HCT116 (cell line): ENCODE data around the gene PSG7. TPM values are rescaled to one million over a fixed set of nuclear protein-coding genes. Genes with fewer than 3 reads are reported as not detected.
"Not testable (repeated sequence)": the region's sequence is repeated elsewhere in the genome, so short reads cannot be mapped to it uniquely, and the experiment has no call there.

Source experiments
- ATAC-seq: fragments of 200-7000 bp; cut with Tn5 transposase; 2 replicates; pipeline ENCODE4 v1.9.1; 2020; ENCODE audit warnings: mild to moderate bottlenecking, moderate library complexity
- BruUV-seq: library from RNA; stranded (reverse); fragments of 400-500 nt; replicated peaks from 2 replicates; lab custom pipeline; 2021; lab: Mats Ljungman, UMichigan
- CTCF ChIA-PET: fragments of 300-600 bp; sonication (Branson Sonifier 250); formaldehyde crosslinking; loops from one replicate; lab custom pipeline; 2021; ENCODE audit warnings: antibody characterized with exemption; lab: Charles Lee
- POLR2A ChIA-PET: fragments of 300-600, 350-600 bp; sonication (Branson Sonifier 250); formaldehyde crosslinking; loops from one replicate; lab custom pipeline; 2021; ENCODE audit warnings: antibody characterized with exemption; lab: Charles Lee
- RAD21 ChIA-PET, 2 experiments: fragments of 300-600 bp; sonication (Branson Sonifier 250); formaldehyde crosslinking; loops; one replicate each; lab custom pipeline; 2023; ENCODE audit warnings: low total read pairs in 2 of 2; ENCODE audit not compliant: uncharacterized antibody in 2 of 2, unreplicated experiment in 2 of 2, low non-redundant PET in 1 of 2; lab: Charles Lee
- DNase-seq: peaks from one replicate; pipeline ENCODE4 v3.0.0-alpha.2; 2010; ENCODE audit warnings: low read depth, low spot score
- H2AFZ ChIP-seq: fragments of 200-600 bp; shearing (Covaris generic), sonication (generic); 2 replicates; pipeline ENCODE4 v1.6.1; 2017; ENCODE audit warnings: low read depth, mixed run types, mixed read lengths, antibody characterized with exemption, low read length; ENCODE audit not compliant: poor library complexity, severe bottlenecking
- H3K27ac ChIP-seq: 2 replicates; pipeline ENCODE4 v1.5.1; 2012; ENCODE audit warnings: low read depth, low read length
- H3K27me3 ChIP-seq: fragments of 200-600 bp; sonication (generic); 2 replicates; pipeline ENCODE4 v1.6.1; 2016; ENCODE audit warnings: mixed run types, low read length, mixed read lengths; ENCODE audit not compliant: insufficient read depth
- H3K36me3 ChIP-seq, 2 experiments: fragments of 200-500 bp in 1 of 2; fragments of 200-600 bp in 1 of 2; sonication (Bioruptor generic) in 1 of 2; sonication (generic) in 1 of 2; 2 replicates each; pipeline versions ENCODE4 v1.5.1 to v1.6.1; 2014 to 2016; ENCODE audit warnings: low read length in 2 of 2, inconsistent platforms in 1 of 2, mixed read lengths in 1 of 2, mixed run types in 1 of 2; ENCODE audit not compliant: insufficient read depth in 2 of 2, control insufficient read depth in 1 of 2
- H3K4me1 ChIP-seq, 2 experiments: fragments of 200-600 bp in 1 of 2; sonication (generic) in 1 of 2; 2 replicates each; pipeline versions ENCODE4 v1.5.1 to v1.6.1; 2012 to 2017; ENCODE audit warnings: low read length in 2 of 2, inconsistent platforms in 1 of 2, mild to moderate bottlenecking in 1 of 2, mixed read lengths in 1 of 2, mixed run types in 1 of 2, moderate library complexity in 1 of 2; ENCODE audit not compliant: insufficient read depth in 2 of 2, control insufficient read depth in 1 of 2
- H3K4me2 ChIP-seq: fragments of 200-600 bp; sonication (generic); 2 replicates; pipeline ENCODE4 v1.6.1; 2017; ENCODE audit warnings: mixed run types, low read length, mixed read lengths
- H3K4me3 ChIP-seq, 2 experiments: fragments of 200-600 bp in 1 of 2; sonication (generic) in 1 of 2; replicated peaks in 1 of 2; 2 replicates each; pipeline ENCODE4 v1.5.1; 2011 to 2016; ENCODE audit warnings: low read length in 2 of 2, control low read depth in 1 of 2, low read depth in 1 of 2, mild to moderate bottlenecking in 1 of 2, mixed read lengths in 1 of 2, mixed run types in 1 of 2
- H3K79me2 ChIP-seq: fragments of 200-600 bp; sonication (generic); 2 replicates; pipeline ENCODE4 v1.6.1; 2017; ENCODE audit warnings: mild to moderate bottlenecking, mixed run types, low read length, moderate library complexity, mixed read lengths; ENCODE audit not compliant: insufficient read depth
- H3K9ac ChIP-seq: fragments of 200-600 bp; sonication (generic); 2 replicates; pipeline ENCODE4 v1.6.1; 2016; ENCODE audit warnings: low read length, mixed read lengths
- H3K9me2 ChIP-seq: fragments of 200-600 bp; sonication (generic), shearing (Covaris generic); 2 replicates; pipeline ENCODE4 v1.6.1; 2017; ENCODE audit warnings: mixed run types, mild to moderate bottlenecking, moderate library complexity; ENCODE audit not compliant: insufficient read depth
- H3K9me3 ChIP-seq, 2 experiments: fragments of 200-500 bp in 1 of 2; fragments of 200-600 bp in 1 of 2; sonication (Bioruptor generic) in 1 of 2; sonication (generic) in 1 of 2; 2 replicates each; pipeline ENCODE4 v1.6.1; 2014 to 2017; ENCODE audit warnings: low read length in 2 of 2, mixed read lengths in 2 of 2, inconsistent platforms in 1 of 2, low read depth in 1 of 2, mild to moderate bottlenecking in 1 of 2, mixed run types in 1 of 2, moderate library complexity in 1 of 2; ENCODE audit not compliant: control insufficient read depth in 1 of 2, insufficient read depth in 1 of 2
- H4K20me1 ChIP-seq: fragments of 200-600 bp; sonication (generic), shearing (Covaris generic); 2 replicates; pipeline ENCODE4 v1.6.1; 2017; ENCODE audit warnings: mixed run types, mild to moderate bottlenecking, moderate library complexity; ENCODE audit not compliant: insufficient read depth
- CTCF ChIP-seq, 3 experiments: fragments of 200-600 bp in 1 of 3; sonication (generic) in 1 of 3; IDR thresholded peaks in 2 of 3; conservative IDR thresholded peaks in 1 of 3; 2 replicates each; pipeline ENCODE4 v1.5.1; 2012 to 2017; ENCODE audit warnings: low read depth in 2 of 3, low read length in 2 of 3, antibody characterized with exemption in 1 of 3, borderline replicate concordance in 1 of 3, control low read depth in 1 of 3, mild to moderate bottlenecking in 1 of 3, mixed read lengths in 1 of 3, mixed run types in 1 of 3, moderate library complexity in 1 of 3; ENCODE audit not compliant: insufficient read depth in 1 of 3
- intact Hi-C: fragments of 100-400 bp; cut with micrococcal nuclease; formaldehyde crosslinking; loops from 2 replicates; pipeline ENCODE4 v1.10.0; 2022
- total RNA-seq: library from RNA; stranded (reverse); gene quantifications from one replicate; pipeline ENCODE4 v1.2.1, GENCODE V29; 2021; ENCODE audit not compliant: unreplicated experiment

The PSG7 gene
- total RNA-seq, 1 experiment from 2014 or later, result not detected

GRCh38 chr19:42919070-42919756 lies 17.8 kb downstream of the PSG7 start:
- H3K4me3 ChIP-seq, CTCF ChIA-PET, H3K4me2 ChIP-seq, H2AFZ ChIP-seq, BruUV-seq, H3K36me3 ChIP-seq, H3K4me1 ChIP-seq, ATAC-seq, DNase-seq, RAD21 ChIA-PET, H3K9me2 ChIP-seq, H3K9ac ChIP-seq, POLR2A ChIA-PET, H3K27me3 ChIP-seq, H3K79me2 ChIP-seq, H4K20me1 ChIP-seq, H3K27ac ChIP-seq, H3K9me3 ChIP-seq: not testable (repeated sequence)
- intact Hi-C loops, result loop anchor here (1.0 kb wide), 1 partner anchor 126 kb away; no protein-coding TSS in a partner anchor
- TF ChIP-seq CTCF (IDR thresholded peaks at IDR 0.05 in 2 of 3, conservative IDR thresholded peaks at IDR 0.05 in 1 of 3; ENCODE audit: borderline replicate concordance in 1 of 3, insufficient read depth in 1 of 3, low read depth in 2 of 3, low read length in 2 of 3), result peak; percentile 49 to 85 (median 55)

- RAD21 ChIA-PET, H3K4me3 ChIP-seq, H3K9me3 ChIP-seq, H3K27me3 ChIP-seq, H3K4me1 ChIP-seq, DNase-seq, CTCF ChIA-PET, H3K27ac ChIP-seq, H3K79me2 ChIP-seq, H2AFZ ChIP-seq, BruUV-seq, H3K36me3 ChIP-seq, H3K9me2 ChIP-seq, POLR2A ChIA-PET, H4K20me1 ChIP-seq, H3K4me2 ChIP-seq, ATAC-seq, H3K9ac ChIP-seq: not testable (repeated sequence)
- intact Hi-C loops, result loop anchor here (1.0 kb wide), 1 partner anchor 125 kb away; no protein-coding TSS in a partner anchor
Observed at GRCh38 chr19:42918377-42919069, 18.5 kb downstream of the PSG7 start.

- BruUV-seq, CTCF ChIA-PET, H2AFZ ChIP-seq, H3K9me3 ChIP-seq, H3K27ac ChIP-seq, H3K9ac ChIP-seq, POLR2A ChIA-PET, H3K27me3 ChIP-seq, intact Hi-C loops, H3K36me3 ChIP-seq, H4K20me1 ChIP-seq, ATAC-seq, DNase-seq, H3K4me2 ChIP-seq, RAD21 ChIA-PET, H3K4me3 ChIP-seq, H3K4me1 ChIP-seq, H3K9me2 ChIP-seq, H3K79me2 ChIP-seq: not testable (repeated sequence)
Observed at GRCh38 chr19:42917634-42918033, 19.4 kb downstream of the PSG7 start, which contains the start of gene PSG6. PSG6 (minus strand) TSS chr19:42917894; CDS start chr19:42917792, 102 bp downstream.

- POLR2A ChIA-PET, result not testable (repeated sequence)
Observed at GRCh38 chr19:42916931-42917330, 20.1 kb downstream of the PSG7 start.

More at GRCh38 chr19:42916931-42917330, 20.1 kb downstream of the PSG7 start:
- ATAC-seq, intact Hi-C loops, H3K4me3 ChIP-seq, H3K4me2 ChIP-seq, H2AFZ ChIP-seq, H3K27ac ChIP-seq, H4K20me1 ChIP-seq, H3K9me3 ChIP-seq, H3K36me3 ChIP-seq, H3K9ac ChIP-seq, DNase-seq, H3K4me1 ChIP-seq, BruUV-seq, CTCF ChIA-PET, H3K9me2 ChIP-seq, H3K27me3 ChIP-seq, H3K79me2 ChIP-seq, RAD21 ChIA-PET: not testable (repeated sequence)
